ENCODE measurements around the gene CD79B. TPM values are rescaled to one million over a fixed set of nuclear protein-coding genes. Genes with fewer than 3 reads are reported as not detected.

The CD79B gene
- polyA plus RNA-seq, 1 donor (not counting 4 experiments of a cell fraction or from before 2014, with no cell fraction given), result 0.07 TPM

DNA sequence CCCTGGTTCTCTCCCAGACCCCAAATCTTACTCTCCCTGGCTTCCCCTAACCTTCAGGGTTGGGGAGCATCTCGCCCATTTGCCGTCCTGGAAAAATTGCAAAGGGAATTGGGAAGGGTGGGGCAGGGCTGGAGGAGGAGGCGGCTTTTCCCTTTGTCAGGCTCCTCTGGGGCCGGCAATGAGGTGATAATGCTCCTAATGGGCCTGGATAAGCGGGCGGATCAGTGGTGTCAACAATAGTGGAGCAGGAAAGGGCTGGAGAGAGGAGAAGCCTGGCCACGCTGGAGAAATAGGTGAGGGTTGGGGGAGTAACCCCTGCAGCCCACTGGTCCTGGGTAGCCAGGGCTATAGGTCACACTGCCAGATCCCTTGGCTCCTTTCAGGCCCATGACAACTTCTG is 28.3 kb upstream of the CD79B start:
- Histone ChIP-seq H3K4me3 (ENCODE audit: control insufficient read depth in 2 of 3, extremely low read depth in 1 of 3, insufficient read depth in 2 of 3, low read depth in 1 of 3, low read length in 3 of 3) (no peak overlapping the region), H3K9me1 (ENCODE audit: control insufficient read depth, extremely low read depth, insufficient read depth, low read length) (no peaks in the 10 kb centered on the region), H3K27ac (ENCODE audit: control insufficient read depth, insufficient read depth, low read length) (no peak overlapping the region), H2AFZ (ENCODE audit: control insufficient read depth, low read length) (no peak overlapping the region), H3K4me2 (ENCODE audit: control insufficient read depth, extremely low read depth, insufficient read depth, low read depth, low read length) (no peak overlapping the region), H3K79me2 (ENCODE audit: control insufficient read depth, insufficient read depth, low read length) (no peaks in the 10 kb centered on the region), H3K27me3 (ENCODE audit: control insufficient read depth, extremely low read depth, insufficient read depth, low read length) (peaks cover 10% of the 10 kb centered on the region), H4K20me1 (ENCODE audit: control insufficient read depth, extremely low read depth, insufficient read depth, low read length) (no peaks in the 10 kb centered on the region), H3K36me3 (ENCODE audit: control insufficient read depth in 2 of 2, extremely low read depth in 1 of 2, insufficient read depth in 2 of 2, low read length in 2 of 2) (no peaks in the 10 kb centered on the region), H3K9me3 (ENCODE audit: control insufficient read depth, low read depth, low read length) (no peaks in the 10 kb centered on the region), H3K9ac (ENCODE audit: control insufficient read depth, extremely low read depth, insufficient read depth, low read length) (no peak overlapping the region), H3K4me1 (ENCODE audit: control insufficient read depth, extremely low read depth, insufficient read depth, low read length) (peaks cover 2% of the 10 kb centered on the region)
- dilution Hi-C loops (cut with MboI; ENCODE audit: extremely low pct_ligation_motif_present, low sequenced_read_pairs), result no loop called here
- DNase-seq (ENCODE audit: low read depth, low spot score) (no peak), FAIRE-seq (no peak)
- TF ChIP-seq, protein P1, sequence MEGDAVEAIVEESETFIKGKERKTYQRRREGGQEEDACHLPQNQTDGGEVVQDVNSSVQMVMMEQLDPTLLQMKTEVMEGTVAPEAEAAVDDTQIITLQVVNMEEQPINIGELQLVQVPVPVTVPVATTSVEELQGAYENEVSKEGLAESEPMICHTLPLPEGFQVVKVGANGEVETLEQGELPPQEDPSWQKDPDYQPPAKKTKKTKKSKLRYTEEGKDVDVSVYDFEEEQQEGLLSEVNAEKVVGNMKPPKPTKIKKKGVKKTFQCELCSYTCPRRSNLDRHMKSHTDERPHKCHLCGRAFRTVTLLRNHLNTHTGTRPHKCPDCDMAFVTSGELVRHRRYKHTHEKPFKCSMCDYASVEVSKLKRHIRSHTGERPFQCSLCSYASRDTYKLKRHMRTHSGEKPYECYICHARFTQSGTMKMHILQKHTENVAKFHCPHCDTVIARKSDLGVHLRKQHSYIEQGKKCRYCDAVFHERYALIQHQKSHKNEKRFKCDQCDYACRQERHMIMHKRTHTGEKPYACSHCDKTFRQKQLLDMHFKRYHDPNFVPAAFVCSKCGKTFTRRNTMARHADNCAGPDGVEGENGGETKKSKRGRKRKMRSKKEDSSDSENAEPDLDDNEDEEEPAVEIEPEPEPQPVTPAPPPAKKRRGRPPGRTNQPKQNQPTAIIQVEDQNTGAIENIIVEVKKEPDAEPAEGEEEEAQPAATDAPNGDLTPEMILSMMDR (optimal IDR thresholded peaks at IDR 0.05 in 1 of 3, IDR thresholded peaks at IDR 0.05 in 1 of 3, conservative IDR thresholded peaks at IDR 0.05 in 1 of 3; ENCODE audit: extremely low read depth in 1 of 3, insufficient read depth in 2 of 3, low read length in 3 of 3), result no peak
- no peak for TF ChIP-seq EZH2 (IDR thresholded peaks at IDR 0.05; ENCODE audit: low read length)

DNA sequence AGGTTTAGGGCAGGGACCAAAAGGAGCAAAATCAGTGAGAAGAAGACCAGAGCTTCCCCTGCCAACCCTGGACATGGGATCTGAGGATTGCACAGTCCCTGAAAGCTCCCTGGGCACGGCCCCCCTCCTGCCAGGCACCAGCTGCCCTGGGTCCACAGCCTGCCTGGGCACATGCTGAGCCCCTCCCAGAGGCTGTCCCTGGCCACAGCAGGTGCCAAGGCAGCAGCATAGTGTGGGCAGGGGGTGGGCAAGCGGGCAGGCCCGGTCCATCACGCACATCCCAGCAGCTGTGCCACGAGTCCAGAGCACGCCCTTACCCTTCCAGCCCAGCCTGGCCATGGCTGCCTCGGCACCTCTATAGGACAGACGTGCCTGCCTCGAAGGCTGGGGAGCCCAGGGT is 27.9 kb upstream of the CD79B start:
- FAIRE-seq (no peak), DNase-seq (ENCODE audit: low read depth, low spot score) (no peak)
- Histone ChIP-seq H3K9me3 (ENCODE audit: control insufficient read depth, low read depth, low read length) (no peaks in the 10 kb centered on the region), H3K27me3 (ENCODE audit: control insufficient read depth, extremely low read depth, insufficient read depth, low read length) (peaks cover 10% of the 10 kb centered on the region), H3K4me1 (ENCODE audit: control insufficient read depth, extremely low read depth, insufficient read depth, low read length) (peaks cover 2% of the 10 kb centered on the region), H3K9me1 (ENCODE audit: control insufficient read depth, extremely low read depth, insufficient read depth, low read length) (no peaks in the 10 kb centered on the region), H4K20me1 (ENCODE audit: control insufficient read depth, extremely low read depth, insufficient read depth, low read length) (no peaks in the 10 kb centered on the region), H3K79me2 (ENCODE audit: control insufficient read depth, insufficient read depth, low read length) (no peaks in the 10 kb centered on the region), H3K9ac (ENCODE audit: control insufficient read depth, extremely low read depth, insufficient read depth, low read length) (no peak overlapping the region), H3K4me3 (ENCODE audit: control insufficient read depth in 2 of 3, extremely low read depth in 1 of 3, insufficient read depth in 2 of 3, low read depth in 1 of 3, low read length in 3 of 3) (no peak overlapping the region), H3K27ac (ENCODE audit: control insufficient read depth, insufficient read depth, low read length) (no peak overlapping the region), H3K36me3 (ENCODE audit: control insufficient read depth in 2 of 2, extremely low read depth in 1 of 2, insufficient read depth in 2 of 2, low read length in 2 of 2) (no peaks in the 10 kb centered on the region), H3K4me2 (ENCODE audit: control insufficient read depth, extremely low read depth, insufficient read depth, low read depth, low read length) (no peak overlapping the region), H2AFZ (ENCODE audit: control insufficient read depth, low read length) (no peak overlapping the region)
- dilution Hi-C loops (cut with MboI; ENCODE audit: extremely low pct_ligation_motif_present, low sequenced_read_pairs), result no loop called here
- TF ChIP-seq, protein P1 (optimal IDR thresholded peaks at IDR 0.05 in 1 of 3, IDR thresholded peaks at IDR 0.05 in 1 of 3, conservative IDR thresholded peaks at IDR 0.05 in 1 of 3; ENCODE audit: extremely low read depth in 1 of 3, insufficient read depth in 2 of 3, low read length in 3 of 3), result no peak
- TF ChIP-seq EZH2 (IDR thresholded peaks at IDR 0.05; ENCODE audit: low read length), result no peak

All from keratinocyte (primary cell).